GM13977 (cell line): Measurements from ENCODE around the gene AGAP1.

Experiments
- DNase-seq: peaks from one replicate; pipeline ENCODE4 v3.0.0; 2012; ENCODE audit warnings: low spot score
- in situ Hi-C: fragments of 300-500 bp; cut with MboI; formaldehyde crosslinking; loops from one replicate; pipeline ENCODE4 v1.12.0; 2022; ENCODE audit warnings: low sequenced_read_pairs, low pct_unique_long_range_greater_than_20kb, mixed read lengths, inconsistent platforms; ENCODE audit not compliant: unreplicated experiment
- TF ChIP-seq, protein P1 (sequence below): IDR thresholded peaks from 2 replicates; pipeline ENCODE4 v1.5.1; 2012; ENCODE audit warnings: mild to moderate bottlenecking, control low read depth; ENCODE audit not compliant: insufficient read depth; ENCODE audit errors: extremely low read depth, missing control alignments

The AGAP1 gene

DNA sequence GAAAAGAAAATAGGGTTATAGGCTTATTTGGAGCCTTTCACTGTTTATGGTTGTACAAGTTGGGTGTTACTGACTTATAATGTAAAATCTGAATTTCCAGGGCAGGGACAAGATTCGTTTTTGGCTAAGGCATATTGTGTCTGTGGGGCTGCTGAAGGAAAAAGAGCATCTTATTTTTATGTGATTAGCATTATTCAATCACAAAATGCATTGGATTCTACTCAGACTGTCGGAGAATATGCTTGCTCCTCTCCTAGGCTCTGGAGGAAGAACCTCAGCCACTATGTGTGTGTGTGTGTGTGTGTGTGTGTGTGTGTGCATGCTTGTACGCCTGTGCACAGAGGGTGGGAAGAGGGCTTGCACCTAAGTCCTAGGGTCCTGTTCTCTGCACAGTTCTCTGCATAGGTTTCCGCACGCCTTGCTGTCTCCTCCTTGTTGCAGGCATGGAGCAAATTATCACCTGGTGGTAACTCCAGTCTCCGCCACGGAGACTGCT lies 44.3 kb downstream of the AGAP1 start:
- no peak for DNase-seq
- in situ Hi-C loops: no loop called here
- TF ChIP-seq, protein P1, sequence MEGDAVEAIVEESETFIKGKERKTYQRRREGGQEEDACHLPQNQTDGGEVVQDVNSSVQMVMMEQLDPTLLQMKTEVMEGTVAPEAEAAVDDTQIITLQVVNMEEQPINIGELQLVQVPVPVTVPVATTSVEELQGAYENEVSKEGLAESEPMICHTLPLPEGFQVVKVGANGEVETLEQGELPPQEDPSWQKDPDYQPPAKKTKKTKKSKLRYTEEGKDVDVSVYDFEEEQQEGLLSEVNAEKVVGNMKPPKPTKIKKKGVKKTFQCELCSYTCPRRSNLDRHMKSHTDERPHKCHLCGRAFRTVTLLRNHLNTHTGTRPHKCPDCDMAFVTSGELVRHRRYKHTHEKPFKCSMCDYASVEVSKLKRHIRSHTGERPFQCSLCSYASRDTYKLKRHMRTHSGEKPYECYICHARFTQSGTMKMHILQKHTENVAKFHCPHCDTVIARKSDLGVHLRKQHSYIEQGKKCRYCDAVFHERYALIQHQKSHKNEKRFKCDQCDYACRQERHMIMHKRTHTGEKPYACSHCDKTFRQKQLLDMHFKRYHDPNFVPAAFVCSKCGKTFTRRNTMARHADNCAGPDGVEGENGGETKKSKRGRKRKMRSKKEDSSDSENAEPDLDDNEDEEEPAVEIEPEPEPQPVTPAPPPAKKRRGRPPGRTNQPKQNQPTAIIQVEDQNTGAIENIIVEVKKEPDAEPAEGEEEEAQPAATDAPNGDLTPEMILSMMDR: no peak

DNA sequence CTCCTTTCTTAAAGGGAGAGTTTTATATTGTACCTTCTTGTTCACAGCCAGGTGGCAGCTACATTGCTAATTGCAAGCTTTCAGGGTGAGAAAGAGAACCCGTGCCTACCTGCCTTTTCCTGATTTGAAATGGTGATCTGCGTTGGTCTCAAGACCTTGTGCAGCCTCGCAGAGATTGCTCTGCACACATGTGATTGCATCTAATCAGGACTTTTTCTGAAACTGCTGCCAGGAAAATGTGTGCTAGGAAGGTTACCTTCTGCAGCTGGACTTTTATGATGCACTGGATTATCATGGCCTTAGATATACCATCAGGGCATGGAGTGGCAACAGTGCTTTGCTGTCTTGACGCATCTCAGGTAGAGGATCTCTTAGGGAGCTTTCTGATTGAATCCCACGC lies 45.1 kb downstream of the AGAP1 start:
- DNase-seq: no peak
- in situ Hi-C loops: no loop called here
- TF ChIP-seq, protein P1: no peak

DNA sequence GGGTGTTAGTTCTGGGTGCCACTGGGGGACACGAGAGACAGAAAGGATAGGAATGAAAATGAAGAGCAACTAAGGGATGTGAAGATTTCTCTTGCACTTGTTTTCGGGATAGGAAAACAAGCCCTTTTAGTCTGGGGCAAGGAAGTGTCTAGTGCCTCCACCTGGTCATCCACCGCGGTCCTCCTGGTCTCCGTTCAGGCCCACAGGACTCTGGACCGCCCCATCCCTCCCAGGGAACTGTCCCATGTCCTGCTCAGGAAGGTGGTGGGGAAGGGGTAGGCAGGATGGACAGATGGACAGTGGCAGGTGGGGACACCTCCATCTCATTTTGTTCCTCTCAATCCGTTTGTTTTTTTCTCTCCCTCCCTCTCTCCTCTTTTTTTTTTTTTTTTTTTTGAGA lies 45.9 kb downstream of the AGAP1 start:
- in situ Hi-C loops: no loop called here
- DNase-seq: no peak
- TF ChIP-seq, protein P1: no peak

DNA sequence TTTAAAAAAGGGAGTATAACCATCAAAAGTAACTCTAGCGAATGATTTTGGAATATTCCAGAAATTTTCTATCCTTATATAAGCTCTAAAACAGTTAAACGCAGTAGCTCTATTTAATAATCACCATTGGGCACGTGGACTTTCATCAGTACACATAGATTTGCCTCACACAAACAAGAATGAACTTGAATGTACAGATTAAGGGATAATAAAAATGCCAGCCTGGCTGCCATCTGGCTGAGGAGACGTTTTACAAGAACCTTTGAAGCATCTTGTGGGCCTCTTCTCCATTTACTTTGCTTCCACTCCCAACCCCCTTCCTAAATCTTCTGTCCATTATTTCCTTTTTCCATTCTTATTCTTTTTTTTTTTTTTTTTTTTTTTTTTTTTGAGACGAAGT lies 47.2 kb downstream of the AGAP1 start:
- TF ChIP-seq, protein P1: no peak
- no peak for DNase-seq
- in situ Hi-C loops: no loop called here

DNA sequence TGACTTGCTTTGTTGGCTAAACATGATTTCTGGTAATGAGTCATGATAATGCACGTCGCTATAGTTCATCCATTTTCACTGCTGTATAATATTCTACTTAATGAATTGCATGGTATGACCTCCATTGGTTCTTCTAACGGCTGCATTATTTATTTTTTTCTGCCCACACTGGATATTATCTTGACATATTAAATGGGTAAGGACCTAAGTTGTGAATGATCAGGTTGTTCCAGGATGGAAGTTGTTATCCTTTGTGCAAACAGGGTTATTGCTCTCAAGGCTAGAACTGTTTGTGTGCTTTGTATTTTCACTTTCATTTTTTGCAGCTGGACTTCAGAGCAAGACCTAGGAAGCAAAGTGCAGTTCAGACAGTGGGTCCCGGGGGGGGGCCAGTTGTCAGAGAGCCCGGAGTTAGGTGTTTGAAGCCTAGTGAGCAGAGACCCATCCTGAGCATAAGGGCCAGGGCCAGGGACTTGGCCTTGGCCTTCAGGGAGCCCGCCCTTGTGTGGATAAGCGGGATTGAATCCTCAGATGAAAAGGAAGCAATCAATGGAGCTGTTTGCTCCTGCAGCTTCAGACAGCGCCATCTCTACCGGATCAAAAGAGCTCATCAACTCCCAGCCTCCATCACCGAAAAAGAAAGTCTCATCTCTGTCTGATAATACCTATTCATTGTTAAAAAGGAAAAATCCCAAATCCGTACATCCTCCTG lies 48.2 kb downstream of the AGAP1 start:
- in situ Hi-C loops: no loop called here
- TF ChIP-seq, protein P1: no peak
- no peak for DNase-seq

DNA sequence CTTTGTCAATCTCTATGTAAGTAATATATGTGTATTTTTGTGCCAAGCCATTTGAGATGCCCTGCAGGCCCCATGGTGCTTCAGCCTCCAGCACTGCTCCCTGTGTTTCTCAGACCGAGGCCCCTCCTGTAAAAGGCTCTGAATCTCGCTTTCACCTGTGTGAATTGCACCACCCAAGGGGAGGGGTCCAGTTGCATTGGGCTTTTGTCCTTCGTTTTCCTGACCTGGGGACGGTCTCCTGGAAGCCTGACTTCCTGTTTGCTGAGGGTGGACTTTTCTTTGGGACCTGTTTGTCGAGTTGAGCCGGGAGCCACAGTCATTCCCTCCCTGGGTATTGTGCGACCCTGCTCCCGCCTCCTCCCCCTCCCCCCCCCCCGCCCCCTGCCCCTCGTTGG lies 48.9 kb downstream of the AGAP1 start:
- in situ Hi-C loops: no loop called here
- TF ChIP-seq, protein P1: no peak
- no peak for DNase-seq
